SK-MEL-5 (cell line): ENCODE results near the gene SFXN1. TPM values are rescaled to one million over a fixed set of nuclear protein-coding genes. Genes with fewer than 3 reads are reported as not detected.
"Not testable (repeated sequence)": the region's sequence is repeated elsewhere in the genome, so short reads cannot be mapped to it uniquely, and the experiment has no call there.

Experiments
- DNase-seq: peaks from one replicate; pipeline ENCODE4 v3.0.0-alpha.2; 2016; ENCODE audit warnings: low read depth, low spot score
- in situ Hi-C: cut with HindIII; loops from 2 replicates; pipeline ENCODE4 v1.10.0; 2016; ENCODE audit warnings: low sequenced_read_pairs, high pct_unique_total_duplicates, low pct_unique_long_range_greater_than_20kb
- polyA plus RNA-seq, 2 experiments: library from polyadenylated mRNA; depleted of rRNA; stranded (reverse); fragments of >200 nt; gene quantifications; 2 replicates each; pipeline ENCODE4 v1.2.3, GENCODE V29; 2015
- total RNA-seq: library from RNA; depleted of rRNA; stranded (reverse); fragments of >200 nt; shearing (Covaris generic); gene quantifications from 2 replicates; pipeline ENCODE4 v1.2.3, GENCODE V29; 2014; rRNA removed

SFXN1 gene
- 77.4 and 104 TPM in 2 replicates for total RNA-seq
- polyA plus RNA-seq (2015; cell fraction: cytosol; rRNA removed): 78.9 and 113 TPM in 2 replicates
- polyA plus RNA-seq (2015; cell fraction: nucleus; rRNA removed): 48.1 and 62.9 TPM in 2 replicates

- in situ Hi-C loops: no loop called here
- DNase-seq: peak; percentile 66
Measured at GRCh38 chr5:175478384-175479124, at the start of gene SFXN1. SFXN1 (plus strand) TSS chr5:175478560; CDS start chr5:175492104, 13,544 bp downstream.

- no peak for DNase-seq
- in situ Hi-C loops: no loop called here
Measured at GRCh38 chr5:175434800-175435199, 43.6 kb upstream of the SFXN1 start.

GRCh38 chr5:175436359-175436758, 42.0 kb upstream of the SFXN1 start:
- in situ Hi-C loops: no loop called here

GRCh38 chr5:175438234-175438857, 40.0 kb upstream of the SFXN1 start:
- DNase-seq: no peak
- in situ Hi-C loops: no loop called here

More at GRCh38 chr5:175436359-175436758, 42.0 kb upstream of the SFXN1 start:
- DNase-seq: no peak

GRCh38 chr5:175443514-175444059, 34.8 kb upstream of the SFXN1 start:
- no peak for DNase-seq
- in situ Hi-C loops: no loop called here

GRCh38 chr5:175444060-175444904, 34.1 kb upstream of the SFXN1 start, which contains the start of gene DRD1:
DRD1 (minus strand) TSS chr5:175444182; CDS start chr5:175443099, 1,083 bp downstream.
- in situ Hi-C loops: no loop called here

GRCh38 chr5:175444905-175445456, 33.4 kb upstream of the SFXN1 start:
- in situ Hi-C loops: no loop called here
- DNase-seq: no peak

More at GRCh38 chr5:175444060-175444904, 34.1 kb upstream of the SFXN1 start, which contains the start of gene DRD1:
- peak; percentile 9 for DNase-seq

- DNase-seq, in situ Hi-C loops: not testable (repeated sequence)
Measured at GRCh38 chr5:175446378-175446777, 32.0 kb upstream of the SFXN1 start.

GRCh38 chr5:175447571-175447970, 30.8 kb upstream of the SFXN1 start:
- no peak for DNase-seq
- in situ Hi-C loops: no loop called here

GRCh38 chr5:175448276-175448675, 30.1 kb upstream of the SFXN1 start:
- in situ Hi-C loops: no loop called here
- DNase-seq: peak; percentile 44

GRCh38 chr5:175452166-175452565, 26.2 kb upstream of the SFXN1 start:
- no peak for DNase-seq
- in situ Hi-C loops: no loop called here

- in situ Hi-C loops, DNase-seq: not testable (repeated sequence)
Measured at GRCh38 chr5:175454338-175454737, 24.0 kb upstream of the SFXN1 start.

GRCh38 chr5:175456105-175456742, 22.1 kb upstream of the SFXN1 start:
- in situ Hi-C loops: no loop called here

GRCh38 chr5:175457466-175457865, 20.9 kb upstream of the SFXN1 start:
- in situ Hi-C loops: no loop called here
- DNase-seq: no peak

More at GRCh38 chr5:175456105-175456742, 22.1 kb upstream of the SFXN1 start:
- DNase-seq: peak; percentile 14

GRCh38 chr5:175460126-175460525, 18.2 kb upstream of the SFXN1 start:
- DNase-seq: peak; percentile 73
- in situ Hi-C loops: no loop called here

GRCh38 chr5:175460552-175460951, 17.8 kb upstream of the SFXN1 start:
- DNase-seq: peak; percentile 49
- in situ Hi-C loops: no loop called here

- DNase-seq: no peak
- in situ Hi-C loops: no loop called here
Measured at GRCh38 chr5:175461370-175461769, 17.0 kb upstream of the SFXN1 start.
